NCI-H1417 treated with DMSO at 0.1 percent for 48 hours (cell line): ENCODE data around the gene RHBDL2.
"Not testable (repeated sequence)": the region's sequence is repeated elsewhere in the genome, so short reads cannot be mapped to it uniquely, and the experiment has no call there.

Experiments used
- DNase-seq: peaks from one replicate; lab custom pipeline; 2025; lab: John Stamatoyannopoulos, UW

Gene RHBDL2

DNA sequence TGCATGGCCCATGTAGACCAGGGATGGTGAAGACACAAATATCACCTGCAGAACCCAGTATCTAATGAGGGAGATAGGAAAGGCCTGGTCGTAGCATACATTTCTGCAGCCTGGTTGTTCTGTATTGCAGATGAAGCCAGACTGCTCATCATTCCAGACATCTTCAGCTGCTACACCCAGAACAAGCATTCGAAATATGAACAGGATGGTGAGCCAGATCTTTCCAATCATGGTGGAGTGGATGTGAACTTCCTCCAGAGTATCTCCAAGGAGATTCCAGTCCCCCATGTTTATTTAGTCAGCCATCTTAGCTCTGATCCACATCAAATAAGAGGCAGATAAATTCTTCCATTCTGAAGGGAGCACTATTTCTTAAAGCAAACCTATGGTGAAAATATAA lies 65.8 kb downstream of the RHBDL2 start:
- no peak for DNase-seq

DNA sequence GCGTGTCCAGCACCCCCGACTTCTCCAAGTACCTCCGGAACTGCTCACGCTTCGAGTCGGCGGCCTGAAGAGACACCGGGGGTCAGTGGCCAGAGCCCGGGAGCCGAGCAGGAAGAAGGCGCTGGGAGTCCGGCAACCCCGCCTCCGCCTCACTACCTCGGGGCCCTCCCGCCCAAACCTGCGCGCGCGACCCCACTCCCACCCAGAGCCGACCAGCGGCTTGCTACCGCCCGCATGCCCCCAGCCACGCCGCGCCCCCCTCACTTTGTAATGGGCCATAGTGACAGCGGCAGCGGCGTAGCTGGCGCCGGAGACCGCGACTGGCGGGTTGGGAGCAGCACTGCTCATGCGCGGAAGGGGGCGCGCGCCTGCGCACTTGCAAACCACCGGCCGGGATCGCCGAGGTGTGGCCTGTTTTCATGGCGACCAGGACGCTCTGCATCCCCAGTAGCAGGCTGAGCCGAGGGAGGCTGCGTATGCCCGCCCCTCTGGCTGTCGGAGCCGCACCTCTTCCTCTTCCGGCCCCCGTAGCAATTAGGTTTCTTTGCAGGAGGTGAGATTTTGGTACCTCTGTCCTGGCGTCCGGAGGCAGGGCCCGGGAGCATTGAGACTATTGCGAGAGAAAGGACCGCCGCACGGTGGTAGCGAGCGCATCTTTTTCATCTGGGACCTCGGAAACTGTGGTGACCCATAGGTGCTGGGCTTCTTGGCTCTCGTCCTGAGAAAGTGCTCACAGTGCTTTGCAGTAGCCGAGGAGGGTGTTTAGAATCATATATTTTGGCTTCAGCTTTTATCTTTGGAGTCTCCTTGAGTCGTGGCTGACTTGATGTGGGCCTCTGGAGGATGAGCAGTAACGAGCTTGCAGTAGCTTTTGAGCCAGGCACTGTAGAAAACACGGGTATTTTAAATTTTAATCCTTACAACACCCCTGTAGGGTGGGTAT lies 68.3 kb downstream of the RHBDL2 start, which contains the start of gene MYCBP:
MYCBP (minus strand) TSS at position 322 of the 943 bp plus-strand sequence; CDS start at position 279, 43 bp downstream.
- DNase-seq, result peak; percentile 64

- no peak for DNase-seq
Measured at GRCh38 chr1:38872401-38873026, 69.1 kb downstream of the RHBDL2 start.

- no peak for DNase-seq
Measured at GRCh38 chr1:38870996-38871395, 70.6 kb downstream of the RHBDL2 start.

DNA sequence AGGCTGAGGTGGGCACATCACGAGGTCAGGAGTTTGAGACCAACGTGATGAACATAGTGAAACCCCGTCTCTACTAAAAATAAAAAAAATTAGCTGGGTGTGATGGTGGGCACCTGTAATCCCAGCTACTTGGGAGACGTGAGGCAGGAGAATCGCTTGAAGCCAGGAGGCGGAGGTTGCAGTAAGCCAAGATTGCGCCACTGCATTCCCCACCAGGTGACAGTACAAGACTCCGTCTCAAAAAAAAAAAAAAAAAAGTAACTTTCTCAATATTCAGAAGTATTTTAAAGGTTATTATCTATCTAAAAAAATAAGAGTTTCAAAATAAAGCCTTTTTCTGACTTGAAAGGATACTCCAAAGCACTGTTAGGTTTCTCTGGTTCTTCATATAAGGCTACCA lies 74.4 kb downstream of the RHBDL2 start:
- no peak for DNase-seq

GRCh38 chr1:38865112-38865715 lies 76.4 kb downstream of the RHBDL2 start:
- DNase-seq, result no peak

DNA sequence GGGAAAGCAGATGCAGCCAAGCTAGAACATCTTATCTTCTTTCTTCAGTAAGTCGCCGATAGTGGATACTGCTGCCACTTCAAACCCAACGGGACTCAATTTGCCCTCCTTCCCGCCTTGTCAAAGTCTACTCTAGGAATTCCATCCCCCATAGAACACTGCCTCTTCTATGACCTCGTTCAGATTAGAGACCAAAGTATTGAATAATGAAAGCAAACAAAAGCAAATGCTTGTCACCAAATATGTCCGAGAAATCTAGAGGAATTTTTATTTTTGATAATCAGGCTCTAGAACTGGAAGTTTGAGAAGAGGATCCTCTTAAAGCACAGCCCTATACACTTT lies 81.2 kb downstream of the RHBDL2 start:
- DNase-seq, result no peak

GRCh38 chr1:38859561-38860453 lies 81.8 kb downstream of the RHBDL2 start, which contains the start of gene RRAGC:
RRAGC (minus strand) TSS chr1:38859772; CDS start chr1:38859646, 126 bp downstream.
- peak; percentile 75 for DNase-seq

DNA sequence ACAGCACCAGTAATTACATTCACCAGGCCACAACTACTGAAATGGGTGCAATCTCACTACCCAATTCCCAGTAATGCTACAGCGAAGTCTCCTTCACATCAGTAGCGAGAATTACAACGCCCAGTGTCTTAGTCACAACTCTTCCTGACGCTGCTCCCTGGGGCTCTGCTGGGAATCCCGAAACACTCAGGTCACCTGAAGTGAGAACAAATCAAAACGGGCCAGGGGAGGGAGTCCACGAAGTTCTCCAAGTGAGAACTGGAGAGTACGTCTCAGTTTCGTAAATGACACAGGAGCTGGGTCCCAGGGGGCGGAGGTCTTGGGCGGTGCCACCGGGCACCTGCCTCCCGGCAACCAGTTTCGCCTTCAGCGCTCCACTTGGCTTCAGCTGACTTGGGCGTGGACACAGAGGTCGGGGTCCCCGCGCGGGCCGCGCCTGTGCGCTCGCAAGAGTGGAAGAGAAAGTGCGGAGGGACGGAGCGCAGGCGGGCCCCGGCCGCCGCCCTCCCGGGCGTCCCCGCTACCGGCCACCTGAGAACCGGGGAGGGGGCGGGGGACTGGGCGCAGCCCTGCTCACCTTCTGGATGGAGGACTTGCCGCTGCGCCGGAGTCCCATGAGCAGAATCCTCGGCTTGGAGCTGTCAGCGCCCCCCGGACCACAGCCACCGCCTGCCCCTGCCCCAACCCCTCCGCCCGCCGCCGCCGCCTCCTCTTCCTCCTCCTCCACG lies 82.6 kb downstream of the RHBDL2 start:
- no peak for DNase-seq

DNA sequence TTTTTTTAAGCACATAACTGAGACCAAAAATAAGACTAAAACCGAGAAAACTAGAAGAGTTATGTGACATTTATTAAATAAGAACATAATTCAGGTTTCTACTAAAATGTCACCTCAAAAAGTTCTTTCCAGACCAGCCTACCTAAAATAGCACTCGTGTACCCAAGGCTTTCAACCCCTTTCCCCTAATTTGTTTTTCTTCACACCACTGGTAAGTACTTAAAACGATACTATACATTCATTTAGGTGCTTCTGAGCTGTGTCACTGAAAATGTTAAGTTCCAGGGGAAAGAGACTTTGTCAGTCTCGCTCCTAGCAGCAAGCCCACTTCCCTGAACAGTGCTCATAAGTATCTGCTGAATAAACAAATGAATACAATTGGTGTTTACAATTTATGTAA lies 88.8 kb downstream of the RHBDL2 start:
- DNase-seq, result no peak

DNA sequence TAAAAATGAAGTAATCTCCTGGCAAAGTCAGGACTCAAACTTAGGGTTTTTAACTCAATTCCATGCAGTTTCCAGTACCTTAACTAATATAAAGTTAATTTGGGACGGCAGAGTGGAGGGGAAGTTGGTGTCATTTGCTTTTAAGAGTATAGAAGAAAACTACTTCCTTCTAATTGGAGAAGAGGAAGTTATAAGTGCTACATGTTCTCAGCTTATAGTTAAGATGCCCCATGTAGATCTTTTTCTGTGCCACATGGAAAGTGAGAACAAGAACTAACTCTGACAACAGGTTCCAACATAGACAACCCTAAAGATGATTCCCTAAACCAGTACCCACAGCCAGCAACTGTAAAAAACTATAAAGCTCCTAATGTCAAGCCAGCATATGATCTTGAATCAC lies 93.6 kb downstream of the RHBDL2 start:
- DNase-seq, result no peak

DNA sequence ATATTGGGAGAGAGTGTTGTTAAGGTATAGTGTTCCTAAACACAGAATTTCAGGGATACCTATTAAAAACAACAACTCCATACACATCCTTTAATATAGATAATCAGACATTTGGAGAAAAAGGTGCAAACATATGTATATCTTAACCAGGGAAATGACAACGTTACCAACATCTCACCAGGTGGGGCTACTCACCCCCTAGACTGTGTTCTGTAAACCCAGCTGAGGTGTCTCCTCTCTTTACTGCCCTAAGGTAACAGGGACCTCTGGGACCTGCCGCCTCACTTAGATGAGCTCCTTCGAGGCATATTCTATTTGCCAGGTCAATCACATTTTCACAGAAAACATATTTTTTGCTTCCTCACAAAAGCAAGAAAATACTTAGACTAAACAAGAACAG lies 95.4 kb downstream of the RHBDL2 start:
- DNase-seq, result no peak

DNA sequence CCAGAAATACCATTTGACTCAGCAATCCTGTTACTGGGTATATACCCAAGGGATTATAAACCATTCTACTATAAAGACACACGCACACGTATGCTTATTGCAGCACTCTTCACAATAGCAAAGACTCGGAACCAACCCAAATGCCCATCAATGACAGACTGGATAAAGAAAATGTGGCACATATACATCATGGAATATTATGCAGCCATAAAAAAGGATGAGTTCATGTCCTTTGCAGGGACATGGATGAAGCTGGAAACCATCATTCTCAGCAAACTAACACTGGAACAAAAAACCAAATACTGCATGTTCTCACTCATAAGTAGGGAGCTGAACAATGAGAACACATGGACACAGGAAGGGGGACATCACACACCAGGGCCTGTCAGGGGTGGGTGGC lies 96.5 kb downstream of the RHBDL2 start:
- not testable (repeated sequence) for DNase-seq

DNA sequence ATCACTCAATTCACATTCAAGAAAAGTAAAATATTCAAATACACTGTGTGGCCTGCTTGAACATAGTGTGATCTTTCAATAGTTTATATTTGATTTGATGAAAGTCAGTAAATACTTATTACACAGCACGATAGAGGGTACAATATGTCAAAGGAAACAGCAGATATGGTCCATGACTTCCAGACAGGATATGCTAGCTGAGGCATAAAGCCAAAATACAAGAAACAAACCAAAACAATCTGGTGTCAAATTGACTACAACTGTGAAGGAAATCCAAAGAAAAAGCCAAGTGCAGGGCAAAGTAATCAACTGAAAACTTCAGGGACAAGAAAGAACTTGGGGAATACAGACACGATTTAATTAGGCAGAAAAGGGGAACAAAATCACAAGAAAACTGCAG lies 101.3 kb downstream of the RHBDL2 start:
- DNase-seq, result no peak

GRCh38 chr1:38839363-38839762 lies 102.3 kb downstream of the RHBDL2 start:
- no peak for DNase-seq

DNA sequence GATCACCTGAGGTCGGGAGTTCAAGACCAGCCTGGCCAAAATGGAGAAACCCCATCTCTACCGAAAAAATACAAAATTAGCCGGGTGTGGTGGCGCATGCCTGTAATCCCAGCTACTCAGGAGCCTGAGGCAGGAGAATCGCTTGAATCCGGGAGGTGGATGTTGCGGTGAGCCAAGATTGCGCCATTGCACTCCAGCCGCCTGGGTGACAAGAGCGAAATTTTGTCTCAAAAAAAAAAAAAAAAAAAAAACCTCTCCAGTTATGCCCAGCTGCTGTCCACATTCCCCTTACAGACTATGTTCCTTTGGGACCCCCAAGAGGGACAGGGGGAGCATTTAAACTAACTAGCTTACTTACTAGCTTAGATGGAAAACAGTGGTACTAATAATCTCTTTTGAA lies 105.3 kb downstream of the RHBDL2 start:
- DNase-seq, result not testable (repeated sequence)
